Upper lobe of left lung (tissue), 6 donors: Measurements from ENCODE around the gene GNMT. TPM values are rescaled to one million over a fixed set of nuclear protein-coding genes. Genes with fewer than 3 reads are reported as not detected.
"Not testable (repeated sequence)": the region's sequence is repeated elsewhere in the genome, so short reads cannot be mapped to it uniquely, and the experiment has no call there.

Experiments used
- ATAC-seq, 2 donors: fragments of 200-7000 bp; cut with Tn5 transposase; one replicate each; pipeline ENCODE4 v1.9.1; 2022; ENCODE audit warnings: mild to moderate bottlenecking in 2 of 2, moderate library complexity in 2 of 2; ENCODE audit not compliant: low FRiP score in 2 of 2
- DNase-seq, 2 donors: peaks; one replicate each; pipeline ENCODE4 v3.0.0-alpha.2; 2019 to 2020
- H3K27ac ChIP-seq, 4 donors: fragments of 200-600 bp; sonication (generic); one replicate each; pipeline ENCODE4 v1.5.1; 2016 to 2019
- H3K27me3 ChIP-seq, 4 donors: fragments of 200-600 bp; sonication (generic); one replicate each; pipeline ENCODE4 v1.5.1; 2017 to 2019
- H3K36me3 ChIP-seq, 4 donors: fragments of 200-600 bp; sonication (generic); one replicate each; pipeline ENCODE4 v1.5.1; 2016 to 2019
- H3K4me1 ChIP-seq, 4 donors: fragments of 200-600 bp; sonication (generic); one replicate each; pipeline ENCODE4 v1.5.1; 2018 to 2019
- H3K4me3 ChIP-seq, 4 donors: fragments of 200-600 bp; sonication (generic); one replicate each; pipeline ENCODE4 v1.5.1; 2017 to 2019; ENCODE audit warnings: mild to moderate bottlenecking in 2 of 4, moderate library complexity in 1 of 4
- H3K9me3 ChIP-seq, 4 donors: fragments of 200-600 bp; sonication (generic); one replicate each; pipeline ENCODE4 v1.5.1; 2018 to 2019
- EP300 ChIP-seq, 4 donors: sonication (generic); formaldehyde crosslinking; IDR thresholded peaks; one replicate each; pipeline ENCODE4 v1.5.1; 2017; ENCODE audit warnings: antibody characterized with exemption in 4 of 4, control low read depth in 2 of 4
- POLR2A ChIP-seq, 4 donors: fragments of 450-650 bp; IDR thresholded peaks; one replicate each; pipeline ENCODE4 v1.5.1; 2016 to 2017; ENCODE audit warnings: antibody characterized with exemption in 4 of 4, mild to moderate bottlenecking in 2 of 4
- POLR2AphosphoS5 ChIP-seq, 2 donors: sonication (generic); formaldehyde crosslinking; IDR thresholded peaks; one replicate each; pipeline ENCODE4 v1.5.1; 2017; ENCODE audit warnings: antibody characterized with exemption in 2 of 2
- WGBS, 2 donors: methylation state at CpG; one replicate each; pipeline ENCODE4 v1.1.5; 2017 to 2018; 5-methylcytosine and 5-hydroxymethylcytosine counted together
- total RNA-seq, 6 donors: library from RNA; depleted of rRNA in 4 of 6; stranded (reverse); fragments of >200 nt in 4 of 6; gene quantifications; one replicate each; pipeline versions ENCODE4 v1.1.0 to v1.2.1, GENCODE V29; 2016 to 2021
- TF ChIP-seq, protein P1 (sequence below), 6 experiments: fragments of 450-650 bp in 4 of 6; fragments of 200-600 bp in 2 of 6; sonication (generic) in 2 of 6; IDR thresholded peaks; one replicate each; pipeline ENCODE4 v1.5.1; 2016 to 2019; ENCODE audit warnings: antibody characterized with exemption in 6 of 6
- donor health status: DM: no; HTN: no; CAD: no; lungs with moderate emphysema.
- donor health status: DM: no; HTN: yes; CAD: no; lungs with severe emphysema.

Gene GNMT
- total RNA-seq, 6 donors from 2014 or later: 1.9 to 10.5 (median 8.5) TPM; not detected in 1

DNA sequence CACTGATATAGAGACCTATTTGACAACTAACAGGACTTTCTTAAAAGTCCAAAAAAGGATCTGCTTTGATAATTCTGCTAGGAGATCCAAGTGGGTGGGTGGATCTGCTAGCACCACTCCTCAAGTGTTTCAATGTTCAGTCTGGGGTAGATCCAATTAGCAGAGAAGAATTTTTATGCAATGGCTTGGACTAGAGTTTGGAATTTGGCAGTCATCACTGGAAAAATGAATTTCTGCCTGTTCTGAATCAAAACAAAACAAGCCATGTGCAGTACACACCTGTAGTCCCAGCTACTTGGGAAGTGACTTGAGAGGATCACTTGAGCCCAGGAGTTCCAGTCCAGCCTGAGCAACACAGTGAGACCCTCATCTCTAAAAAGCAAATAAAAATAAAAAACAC lies 12.6 kb upstream of the GNMT start:
- no peak overlapping the region for H3K27ac ChIP-seq
- H3K27me3 ChIP-seq: no peaks in the 10 kb centered on the region
- TF ChIP-seq POLR2AphosphoS5 (IDR thresholded peaks at IDR 0.05): no peak
- no peak for TF ChIP-seq POLR2A (IDR thresholded peaks at IDR 0.05)
- TF ChIP-seq, protein P1, sequence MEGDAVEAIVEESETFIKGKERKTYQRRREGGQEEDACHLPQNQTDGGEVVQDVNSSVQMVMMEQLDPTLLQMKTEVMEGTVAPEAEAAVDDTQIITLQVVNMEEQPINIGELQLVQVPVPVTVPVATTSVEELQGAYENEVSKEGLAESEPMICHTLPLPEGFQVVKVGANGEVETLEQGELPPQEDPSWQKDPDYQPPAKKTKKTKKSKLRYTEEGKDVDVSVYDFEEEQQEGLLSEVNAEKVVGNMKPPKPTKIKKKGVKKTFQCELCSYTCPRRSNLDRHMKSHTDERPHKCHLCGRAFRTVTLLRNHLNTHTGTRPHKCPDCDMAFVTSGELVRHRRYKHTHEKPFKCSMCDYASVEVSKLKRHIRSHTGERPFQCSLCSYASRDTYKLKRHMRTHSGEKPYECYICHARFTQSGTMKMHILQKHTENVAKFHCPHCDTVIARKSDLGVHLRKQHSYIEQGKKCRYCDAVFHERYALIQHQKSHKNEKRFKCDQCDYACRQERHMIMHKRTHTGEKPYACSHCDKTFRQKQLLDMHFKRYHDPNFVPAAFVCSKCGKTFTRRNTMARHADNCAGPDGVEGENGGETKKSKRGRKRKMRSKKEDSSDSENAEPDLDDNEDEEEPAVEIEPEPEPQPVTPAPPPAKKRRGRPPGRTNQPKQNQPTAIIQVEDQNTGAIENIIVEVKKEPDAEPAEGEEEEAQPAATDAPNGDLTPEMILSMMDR (IDR thresholded peaks at IDR 0.05): no peak
- TF ChIP-seq EP300 (IDR thresholded peaks at IDR 0.05): no peak
- ATAC-seq (no peak), DNase-seq (no peak)
- H3K36me3 ChIP-seq: peaks cover 0 to 9% (median 7%) of the 10 kb centered on the region in 4 donors
- H3K9me3 ChIP-seq: no peaks in the 10 kb centered on the region
- no peak overlapping the region for H3K4me3 ChIP-seq
- no peaks in the 10 kb centered on the region for H3K4me1 ChIP-seq

GRCh38 chr6:42952389-42952788 lies 8.2 kb upstream of the GNMT start:
- WGBS, 2 donors: 89 to 94% methylated on average over 4 of the region's 4 CpGs
- ATAC-seq: no peak
- no peak overlapping the region for H3K4me3 ChIP-seq
- no peak for DNase-seq
- H3K27me3 ChIP-seq: no peaks in the 10 kb centered on the region
- H3K4me1 ChIP-seq: no peaks in the 10 kb centered on the region
- H3K9me3 ChIP-seq: no peaks in the 10 kb centered on the region
- no peaks in the 10 kb centered on the region for H3K36me3 ChIP-seq
- TF ChIP-seq, protein P1 (IDR thresholded peaks at IDR 0.05): no peak
- no peak for TF ChIP-seq EP300 (IDR thresholded peaks at IDR 0.05)
- no peak for TF ChIP-seq POLR2AphosphoS5 (IDR thresholded peaks at IDR 0.05)
- no peak for TF ChIP-seq POLR2A (IDR thresholded peaks at IDR 0.05)
- H3K27ac ChIP-seq: no peak overlapping the region

DNA sequence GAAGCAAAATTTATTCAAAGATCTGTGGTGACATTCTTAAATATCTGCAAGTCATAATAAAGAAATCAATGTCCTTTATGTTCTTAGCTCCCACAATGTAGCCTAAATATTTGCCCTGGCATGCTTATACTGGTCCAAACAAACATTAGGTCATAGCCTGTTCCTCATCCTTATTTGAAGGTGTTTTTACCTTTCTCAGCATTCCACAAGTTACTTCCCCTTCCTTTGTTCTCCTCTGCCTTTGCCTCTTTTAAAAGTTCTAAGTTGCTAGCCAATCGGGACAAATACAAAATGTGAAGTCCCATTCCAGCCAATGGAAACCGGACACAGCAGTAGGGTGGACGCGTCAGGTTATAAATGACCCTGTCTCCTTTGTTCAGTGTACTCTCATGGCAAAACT lies 6.1 kb upstream of the GNMT start:
- H3K4me1 ChIP-seq: not testable (repeated sequence)

GRCh38 chr6:42958125-42958524 lies 2.4 kb upstream of the GNMT start:
- no peaks in the 10 kb centered on the region for H3K9me3 ChIP-seq
- 89% methylated on average over 8 of the region's 8 CpGs for WGBS, 2 donors
- no peak overlapping the region for H3K27ac ChIP-seq
- H3K27me3 ChIP-seq: peaks cover 0 to 8% (median 0%) of the 10 kb centered on the region in 4 donors
- H3K4me3 ChIP-seq: no peak overlapping the region
- H3K4me1 ChIP-seq: peaks cover 7 to 19% (median 13%) of the 10 kb centered on the region in 4 donors
- peaks cover 0 to 7% (median under 1%) of the 10 kb centered on the region in 4 donors for H3K36me3 ChIP-seq
- no peak for ATAC-seq
- TF ChIP-seq POLR2A (IDR thresholded peaks at IDR 0.05) (no peak), EP300 (IDR thresholded peaks at IDR 0.05) (no peak), POLR2AphosphoS5 (IDR thresholded peaks at IDR 0.05) (no peak)
- TF ChIP-seq, protein P1 (IDR thresholded peaks at IDR 0.05): no peak
- DNase-seq: no peak

More for the DNA sequence above, 6.1 kb upstream of the GNMT start:
- not testable (repeated sequence) for H3K4me3 ChIP-seq, H3K36me3 ChIP-seq, DNase-seq, H3K27ac ChIP-seq, H3K9me3 ChIP-seq, H3K27me3 ChIP-seq, ATAC-seq
- 74 to 83% methylated on average over 4 of the region's 4 CpGs for WGBS, 2 donors

- Histone ChIP-seq H3K9me3 (no peaks in the 10 kb centered on the region), H3K4me1 (peaks cover 7 to 19% (median 13%) of the 10 kb centered on the region in 4 donors), H3K27me3 (peaks cover 0 to 8% (median 0%) of the 10 kb centered on the region in 4 donors), H3K27ac (peak overlapping the region in 2 of 4 donors; percentile 71 to 74), H3K36me3 (peaks cover 4 to 22% (median 11%) of the 10 kb centered on the region in 4 donors), H3K4me3 (peak overlapping the region in 3 of 4 donors; percentile 45 to 61 (median 54))
- DNase-seq (no peak), ATAC-seq (peak in 1 of 2 donors; percentile 15)
- TF ChIP-seq, protein P1 (IDR thresholded peaks at IDR 0.05): no peak
- TF ChIP-seq POLR2A (IDR thresholded peaks at IDR 0.05): no peak
- no peak for TF ChIP-seq EP300 (IDR thresholded peaks at IDR 0.05)
- no peak for TF ChIP-seq POLR2AphosphoS5 (IDR thresholded peaks at IDR 0.05)
- 18 to 38% methylated on average over 13 of the region's 13 CpGs for WGBS, 2 donors
Measured at GRCh38 chr6:42959917-42960242, 674 bp upstream of the GNMT start.
